H9 (cell line): ENCODE results near the gene TLR10. TPM values are rescaled to one million over a fixed set of nuclear protein-coding genes. Genes with fewer than 3 reads are reported as not detected.

ENCODE experiments used
- DNase-seq: peaks from one replicate; pipeline ENCODE4 v3.0.0-alpha.2; 2017
- H2AFZ ChIP-seq: one replicate; pipeline ENCODE4 v1.6.1; 2013; ENCODE audit warnings: mild to moderate bottlenecking, low read length, control low read depth, moderate library complexity
- H2AK5ac ChIP-seq: 2 replicates; pipeline ENCODE4 v1.6.1; 2013; ENCODE audit warnings: low read length, control low read depth, mixed read lengths; ENCODE audit not compliant: insufficient read length
- H2BK120ac ChIP-seq: one replicate; pipeline ENCODE4 v1.6.1; 2013; ENCODE audit warnings: low read depth, mild to moderate bottlenecking, low read length, control low read depth, inconsistent platforms; ENCODE audit not compliant: poor library complexity, severe bottlenecking
- H2BK12ac ChIP-seq: 2 replicates; pipeline ENCODE4 v1.6.1; 2013; ENCODE audit warnings: low read length, control low read depth, mixed read lengths, low read depth; ENCODE audit not compliant: insufficient read length
- H2BK15ac ChIP-seq: 2 replicates; pipeline ENCODE4 v1.6.1; 2013; ENCODE audit warnings: low read depth, low read length, control low read depth
- H2BK20ac ChIP-seq: one replicate; pipeline ENCODE4 v1.6.1; 2013; ENCODE audit warnings: low read depth, mild to moderate bottlenecking, low read length, control low read depth, inconsistent platforms; ENCODE audit not compliant: poor library complexity, severe bottlenecking
- H2BK5ac ChIP-seq: 2 replicates; pipeline ENCODE4 v1.6.1; 2013; ENCODE audit warnings: low read length, control low read depth, mixed read lengths; ENCODE audit not compliant: insufficient read length
- H3K14ac ChIP-seq: 2 replicates; pipeline ENCODE4 v1.6.1; 2013; ENCODE audit warnings: low read length, control low read depth; ENCODE audit not compliant: insufficient read depth
- H3K18ac ChIP-seq: 2 replicates; pipeline ENCODE4 v1.6.1; 2013; ENCODE audit warnings: low read depth, mild to moderate bottlenecking, mixed read lengths, low read length, control low read depth; ENCODE audit not compliant: insufficient read length
- H3K23ac ChIP-seq: 2 replicates; pipeline ENCODE4 v1.6.1; 2013; ENCODE audit warnings: low read length, control low read depth, mixed read lengths, low read depth; ENCODE audit not compliant: insufficient read length
- H3K23me2 ChIP-seq: 2 replicates; pipeline ENCODE4 v1.6.1; 2013; ENCODE audit warnings: low read depth, mild to moderate bottlenecking, mixed read lengths, low read length, control low read depth; ENCODE audit not compliant: insufficient read length, poor library complexity, severe bottlenecking
- H3K27ac ChIP-seq: 2 replicates; pipeline ENCODE4 v1.5.1; 2013; ENCODE audit warnings: low read length, control low read depth, mixed read lengths, low read depth; ENCODE audit not compliant: insufficient read length
- H3K27me3 ChIP-seq: 2 replicates; pipeline ENCODE4 v1.6.1; 2013; ENCODE audit warnings: low read length, control low read depth, inconsistent platforms; ENCODE audit not compliant: insufficient read depth
- H3K4ac ChIP-seq: 2 replicates; pipeline ENCODE4 v1.6.1; 2013; ENCODE audit warnings: low read depth, mild to moderate bottlenecking, control low read depth, inconsistent platforms, low read length, moderate library complexity
- H3K4me1 ChIP-seq: 2 replicates; pipeline ENCODE4 v1.6.1; 2013; ENCODE audit warnings: low read length, control low read depth, inconsistent platforms; ENCODE audit not compliant: insufficient read depth
- H3K4me2 ChIP-seq: 2 replicates; pipeline ENCODE4 v1.6.1; 2013; ENCODE audit warnings: low read length, control low read depth, mixed read lengths; ENCODE audit not compliant: insufficient read length, insufficient read depth
- H3K56ac ChIP-seq: 2 replicates; pipeline ENCODE4 v1.6.1; 2013; ENCODE audit warnings: low read depth, mild to moderate bottlenecking, mixed read lengths, low read length, control low read depth; ENCODE audit not compliant: insufficient read length
- H3K79me1 ChIP-seq: 2 replicates; pipeline ENCODE4 v1.6.1; 2013; ENCODE audit warnings: low read depth, mild to moderate bottlenecking, moderate library complexity, low read length, control low read depth, inconsistent platforms; ENCODE audit not compliant: insufficient read depth, poor library complexity, severe bottlenecking
- H3K79me2 ChIP-seq: 2 replicates; pipeline ENCODE4 v1.6.1; 2013; ENCODE audit warnings: low read length, control low read depth, inconsistent platforms; ENCODE audit not compliant: insufficient read depth
- H3K9ac ChIP-seq: 2 replicates; pipeline ENCODE4 v1.6.1; 2013; ENCODE audit warnings: low read length, control low read depth, mixed read lengths; ENCODE audit not compliant: insufficient read length; ENCODE audit errors: extremely low read depth
- H3K9me3 ChIP-seq: one replicate; pipeline ENCODE4 v1.6.1; 2013; ENCODE audit warnings: low read depth, low read length, inconsistent platforms; ENCODE audit not compliant: control insufficient read depth
- H3T11ph ChIP-seq: one replicate; pipeline ENCODE4 v1.6.1; 2013; ENCODE audit warnings: mild to moderate bottlenecking, low read length, control low read depth, inconsistent platforms
- H4K20me1 ChIP-seq: one replicate; pipeline ENCODE4 v1.6.1; 2013; ENCODE audit not compliant: control insufficient read depth, insufficient read length, insufficient read depth
- H4K5ac ChIP-seq: 2 replicates; pipeline ENCODE4 v1.6.1; 2013; ENCODE audit warnings: low read depth, mild to moderate bottlenecking, mixed read lengths, low read length, control low read depth; ENCODE audit not compliant: insufficient read length
- H4K8ac ChIP-seq: replicated peaks from 2 replicates; pipeline ENCODE4 v1.6.1; 2013; ENCODE audit warnings: low read length, control low read depth, mixed read lengths, low read depth; ENCODE audit not compliant: insufficient read length
- H4K91ac ChIP-seq: 2 replicates; pipeline ENCODE4 v1.6.1; 2013; ENCODE audit warnings: low read depth, mild to moderate bottlenecking, moderate library complexity, mixed read lengths, low read length, control low read depth; ENCODE audit not compliant: insufficient read length
- H3K27ac Mint-ChIP-seq, 3 experiments: 2 replicates in 2 of 3; 3 replicates in 1 of 3; pipeline ENCODE4 v1.8.0; 2020 to 2021; ENCODE audit warnings: mixed read lengths in 3 of 3, mild to moderate bottlenecking in 1 of 3, moderate library complexity in 1 of 3
- H3K27me3 Mint-ChIP-seq: 2 replicates; pipeline ENCODE4 v1.8.0; 2021; ENCODE audit warnings: low read depth, mild to moderate bottlenecking, moderate library complexity, mixed read lengths
- H3K36me3 Mint-ChIP-seq, 3 experiments: 2 replicates in 2 of 3; 3 replicates in 1 of 3; pipeline ENCODE4 v1.8.0; 2020 to 2021; ENCODE audit warnings: low read depth in 3 of 3, mixed read lengths in 3 of 3; ENCODE audit not compliant: insufficient read depth in 1 of 3
- H3K4me1 Mint-ChIP-seq, 2 experiments: 2 replicates each; pipeline ENCODE4 v1.8.0; 2020; ENCODE audit warnings: mixed read lengths in 2 of 2
- H3K4me3 Mint-ChIP-seq, 2 experiments: 2 replicates in 1 of 2; 3 replicates in 1 of 2; pipeline ENCODE4 v1.8.0; 2020 to 2021; ENCODE audit warnings: mild to moderate bottlenecking in 2 of 2, mixed read lengths in 2 of 2, moderate library complexity in 1 of 2
- H3K9me3 Mint-ChIP-seq, 2 experiments: 2 replicates in 1 of 2; 3 replicates in 1 of 2; pipeline ENCODE4 v1.8.0; 2020; ENCODE audit warnings: mild to moderate bottlenecking in 2 of 2, mixed read lengths in 2 of 2, moderate library complexity in 1 of 2
- WGBS: extraction: QIAGEN DNeasy Blood & Tissue Kit; methylation state at CpG from one replicate; pipeline ENCODE4 v1.1.7; 2013; ENCODE audit warnings: missing lambda C conversion rate, low lambda C conversion rate, mixed read lengths; ENCODE audit not compliant: insufficient read length; ENCODE audit errors: extremely low coverage; 5-methylcytosine and 5-hydroxymethylcytosine counted together
- total RNA-seq: library from RNA; stranded (reverse); gene quantifications from 2 replicates; pipeline ENCODE4 v1.2.1, GENCODE V29; 2021
- TF ChIP-seq, protein P1 (sequence below): fragments of 200-600 bp; sonication (generic); conservative IDR thresholded peaks from 3 replicates; pipeline ENCODE4 v1.8.0; 2021; ENCODE audit warnings: antibody characterized with exemption, mild to moderate bottlenecking

The TLR10 gene
- total RNA-seq, 1 experiment from 2014 or later, result not detected

DNA sequence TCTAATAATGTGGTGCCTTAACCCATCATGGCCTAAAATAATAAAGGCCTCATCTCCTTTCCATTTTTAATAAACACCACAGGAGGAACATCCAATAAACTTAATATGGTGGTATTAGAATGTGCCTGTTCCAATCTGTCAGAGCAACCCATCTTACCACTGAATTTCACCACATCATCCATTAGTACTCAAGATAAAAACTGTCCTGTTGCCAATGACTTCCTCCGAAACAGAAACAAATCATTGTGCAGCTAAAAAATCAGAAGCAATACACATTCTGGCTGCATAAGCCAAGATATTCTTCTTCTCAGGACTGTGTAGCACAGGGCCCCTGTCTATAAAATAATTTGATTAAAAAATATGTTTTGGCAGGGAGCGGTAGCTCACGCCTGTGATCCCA is 18.5 kb downstream of the TLR10 start:
- H3K4me1 Mint-ChIP-seq, result peaks cover 8 to 9% of the 10 kb centered on the region in 2 experiments; a peak in 1 of 4 replicates
- Histone ChIP-seq H3K56ac (no peak overlapping the region), H2BK120ac (no peak overlapping the region), H3K9ac (no peak overlapping the region), H3K4me1 (no peaks in the 10 kb centered on the region), H2BK20ac (no peak overlapping the region), H2AK5ac (no peak overlapping the region), H3K18ac (no peak overlapping the region), H3K14ac (no peak overlapping the region), H4K91ac (no peak overlapping the region), H3K4ac (no peak overlapping the region), H3K27ac (no peak overlapping the region), H4K8ac (no peak overlapping the region), H2BK12ac (no peak overlapping the region), H3K4me2 (no peak overlapping the region), H3K79me1 (no peaks in the 10 kb centered on the region), H2BK15ac (no peak overlapping the region), H3K23me2 (no peaks in the 10 kb centered on the region), H3T11ph (no peak overlapping the region), H3K79me2 (no peaks in the 10 kb centered on the region), H3K23ac (no peak overlapping the region), H4K20me1 (no peaks in the 10 kb centered on the region), H2AFZ (no peak overlapping the region), H4K5ac (no peak overlapping the region), H3K27me3 (no peaks in the 10 kb centered on the region), H2BK5ac (no peak overlapping the region), H3K9me3 (no peaks in the 10 kb centered on the region)
- no peaks in the 10 kb centered on the region for H3K36me3 Mint-ChIP-seq
- no peak overlapping the region for H3K27ac Mint-ChIP-seq
- TF ChIP-seq, protein P1, sequence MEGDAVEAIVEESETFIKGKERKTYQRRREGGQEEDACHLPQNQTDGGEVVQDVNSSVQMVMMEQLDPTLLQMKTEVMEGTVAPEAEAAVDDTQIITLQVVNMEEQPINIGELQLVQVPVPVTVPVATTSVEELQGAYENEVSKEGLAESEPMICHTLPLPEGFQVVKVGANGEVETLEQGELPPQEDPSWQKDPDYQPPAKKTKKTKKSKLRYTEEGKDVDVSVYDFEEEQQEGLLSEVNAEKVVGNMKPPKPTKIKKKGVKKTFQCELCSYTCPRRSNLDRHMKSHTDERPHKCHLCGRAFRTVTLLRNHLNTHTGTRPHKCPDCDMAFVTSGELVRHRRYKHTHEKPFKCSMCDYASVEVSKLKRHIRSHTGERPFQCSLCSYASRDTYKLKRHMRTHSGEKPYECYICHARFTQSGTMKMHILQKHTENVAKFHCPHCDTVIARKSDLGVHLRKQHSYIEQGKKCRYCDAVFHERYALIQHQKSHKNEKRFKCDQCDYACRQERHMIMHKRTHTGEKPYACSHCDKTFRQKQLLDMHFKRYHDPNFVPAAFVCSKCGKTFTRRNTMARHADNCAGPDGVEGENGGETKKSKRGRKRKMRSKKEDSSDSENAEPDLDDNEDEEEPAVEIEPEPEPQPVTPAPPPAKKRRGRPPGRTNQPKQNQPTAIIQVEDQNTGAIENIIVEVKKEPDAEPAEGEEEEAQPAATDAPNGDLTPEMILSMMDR, result no peak
- H3K27me3 Mint-ChIP-seq, result peaks cover 4% of the 10 kb centered on the region; the same call in 1 of the 2 replicates
- peaks cover 0 to 2% of the 10 kb centered on the region in 2 experiments; a peak in 1 of 5 replicates for H3K9me3 Mint-ChIP-seq
- WGBS, result no CpG with 5 or more reads among the region's 3 CpGs
- DNase-seq, result no peak
- H3K4me3 Mint-ChIP-seq, result no peak overlapping the region
